T-helper 1 cell treated with Interleukin-12 subunit alpha and Interleukin-12 subunit beta and Interleukin-4 antibody, amounts not matched to agents 30 ng/mL and 1 ng/mL, for 36 hours (primary cell): ENCODE data around the gene IRF9. TPM values are rescaled to one million over a fixed set of nuclear protein-coding genes. Genes with fewer than 3 reads are reported as not detected.
"Not testable (repeated sequence)": the region's sequence is repeated elsewhere in the genome, so short reads cannot be mapped to it uniquely, and the experiment has no call there.

Source experiments
- intact Hi-C: fragments of 100-400 bp; cut with micrococcal nuclease; formaldehyde crosslinking; loops from one replicate; pipeline ENCODE4 v1.15.1; 2024
- total RNA-seq: library from RNA; stranded (reverse); gene quantifications from 2 replicates; pipeline ENCODE4 v1.2.3, GENCODE V29; 2022

IRF9 gene
- total RNA-seq, 1 donor from 2014 or later, result 304 TPM

DNA sequence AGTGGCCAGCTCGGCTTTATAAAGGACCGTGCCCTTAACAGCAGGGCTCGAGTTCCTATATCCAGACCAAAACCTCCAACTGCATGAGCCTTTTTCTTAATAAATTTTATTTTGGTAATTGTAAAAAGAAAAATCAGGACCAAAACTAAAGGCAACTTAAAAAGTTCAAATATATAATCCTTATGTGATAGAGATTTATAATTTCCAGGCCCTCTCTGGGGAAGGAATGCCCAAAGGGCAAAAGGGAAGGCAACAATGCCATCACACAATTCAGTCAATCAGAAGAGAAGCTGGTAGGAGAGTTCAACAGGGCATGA lies 28.0 kb downstream of the IRF9 start:
- intact Hi-C loops, result no loop called here

- intact Hi-C loops, result no loop called here
Observed at GRCh38 chr14:24189460-24189859, 28.4 kb downstream of the IRF9 start.

GRCh38 chr14:24190416-24190815 lies 29.4 kb downstream of the IRF9 start:
- intact Hi-C loops, result no loop called here

DNA sequence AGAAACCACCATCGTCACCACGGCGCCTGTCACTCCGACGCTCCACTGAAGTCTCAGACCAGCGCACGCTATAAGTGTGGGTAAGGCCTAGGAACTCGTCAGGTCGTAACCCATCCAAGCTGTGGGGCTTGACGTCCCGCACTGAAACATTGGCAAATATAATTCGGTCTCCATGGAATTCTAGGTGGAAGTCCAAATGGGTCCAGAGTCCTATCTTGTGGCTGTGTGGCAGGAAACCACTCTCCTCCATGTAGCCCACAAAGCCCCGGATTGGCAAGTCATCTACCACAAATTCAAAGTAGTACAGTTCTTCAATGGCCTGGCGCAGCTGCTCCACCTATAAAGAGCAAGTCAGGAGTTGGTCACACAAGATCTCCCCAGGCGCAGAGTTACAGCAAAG lies 31.9 kb downstream of the IRF9 start:
- intact Hi-C loops, result no loop called here

DNA sequence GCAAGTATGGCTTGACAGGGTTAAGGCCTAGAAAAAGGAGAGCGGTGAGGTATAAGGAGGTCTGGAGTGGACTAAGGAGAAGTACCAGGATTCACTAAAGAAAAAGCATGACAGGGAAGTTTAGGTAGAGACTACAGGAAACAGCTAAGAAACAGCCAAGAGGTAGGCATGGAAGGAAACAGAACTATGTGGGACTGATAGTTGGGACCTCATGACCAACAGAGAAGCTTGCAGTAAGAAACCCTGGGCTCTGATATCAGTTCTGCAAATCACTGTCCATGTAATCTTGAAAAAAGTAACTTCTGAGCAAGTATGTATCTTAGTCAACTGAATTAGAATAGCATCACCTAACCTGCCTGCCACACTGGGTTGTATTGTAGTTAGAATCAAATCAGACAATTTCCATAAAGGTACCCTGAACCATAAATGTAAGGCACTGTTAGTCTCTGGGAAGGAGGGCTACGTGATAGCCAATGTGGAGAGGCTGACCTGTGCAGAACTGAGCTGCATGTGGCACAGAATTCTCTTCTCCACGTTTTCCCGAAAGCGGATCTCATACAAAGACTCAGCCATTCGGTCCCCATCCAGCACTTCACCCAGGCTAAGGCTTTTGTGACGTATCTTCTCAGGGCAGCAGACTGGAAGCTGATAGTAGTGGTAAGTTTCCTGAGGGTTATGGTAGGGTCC lies 33.3 kb downstream of the IRF9 start:
- intact Hi-C loops, result loop anchor here (1.0 kb wide), 1 partner anchor 77 kb away; the partner anchor contains the start of gene RABGGTA

- intact Hi-C loops, result loop anchor here (1.0 to 5.0 kb wide), 11 partner anchors 18 to 643 kb away; partner anchors contain the start of genes CHMP4A, DCAF11, DHRS1 and EMC9
Observed at GRCh38 chr14:24194873-24195185, 33.8 kb downstream of the IRF9 start.

GRCh38 chr14:24195186-24196070 lies 34.4 kb downstream of the IRF9 start, which contains the start of gene TM9SF1:
TSS of gene TM9SF1 (minus strand) at chr14:24195441. CDS start at chr14:24195019, 422 bp downstream.
- intact Hi-C loops, result loop anchor here (1.0 to 5.0 kb wide), 10 partner anchors 18 to 643 kb away; partner anchors contain the start of genes CHMP4A, DCAF11, DHRS1 and EMC9

DNA sequence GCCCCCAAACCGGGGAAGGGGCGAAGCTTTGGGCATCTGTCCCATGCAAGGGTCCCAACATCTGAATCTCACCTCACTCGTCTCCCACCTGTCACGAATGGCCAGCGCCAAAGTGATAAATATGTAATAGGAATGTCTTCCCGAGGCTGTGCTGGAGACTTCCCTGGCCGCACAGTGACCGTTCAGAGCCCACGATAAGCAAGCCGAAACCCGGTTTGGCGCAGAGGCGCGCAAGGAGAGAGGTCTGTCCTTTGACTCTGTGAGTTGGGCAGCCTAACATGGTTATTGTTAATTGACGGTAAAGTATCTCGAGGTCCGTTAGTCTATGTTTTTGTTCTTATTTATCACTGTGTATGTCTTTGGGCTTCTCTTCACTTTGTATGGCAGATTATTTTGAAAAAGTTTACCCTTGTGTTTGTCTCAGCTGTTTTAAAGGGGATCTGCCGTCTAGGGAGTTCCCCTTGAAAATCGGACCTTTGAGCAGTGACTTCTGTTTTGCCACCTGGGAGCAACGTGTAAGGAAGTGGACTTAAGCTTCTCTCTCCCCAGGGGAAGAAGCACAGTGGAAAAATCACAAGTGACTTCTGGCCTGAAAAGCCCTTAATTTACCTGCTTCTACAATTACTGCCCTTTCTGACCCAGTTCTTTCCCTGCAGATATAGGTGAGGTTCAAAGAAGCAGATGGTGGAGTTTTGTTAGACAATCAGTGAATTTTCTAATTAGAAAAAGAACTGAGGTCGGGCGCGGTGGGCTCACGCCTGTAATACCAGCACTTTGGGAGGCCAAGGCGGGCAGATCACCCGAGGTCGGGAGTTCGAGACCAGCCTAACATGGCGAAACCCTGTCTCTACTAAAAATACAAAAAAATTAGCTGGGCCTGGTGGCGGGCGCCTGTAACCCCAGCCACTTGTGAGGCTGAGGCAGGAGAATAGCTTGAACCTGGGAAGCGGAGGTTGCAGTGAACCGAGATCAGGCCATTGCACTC lies 35.3 kb downstream of the IRF9 start:
- intact Hi-C loops, result loop anchor here (5.0 kb wide), 1 partner anchor 644 kb away; the partner anchor contains the start of gene ZFHX2

DNA sequence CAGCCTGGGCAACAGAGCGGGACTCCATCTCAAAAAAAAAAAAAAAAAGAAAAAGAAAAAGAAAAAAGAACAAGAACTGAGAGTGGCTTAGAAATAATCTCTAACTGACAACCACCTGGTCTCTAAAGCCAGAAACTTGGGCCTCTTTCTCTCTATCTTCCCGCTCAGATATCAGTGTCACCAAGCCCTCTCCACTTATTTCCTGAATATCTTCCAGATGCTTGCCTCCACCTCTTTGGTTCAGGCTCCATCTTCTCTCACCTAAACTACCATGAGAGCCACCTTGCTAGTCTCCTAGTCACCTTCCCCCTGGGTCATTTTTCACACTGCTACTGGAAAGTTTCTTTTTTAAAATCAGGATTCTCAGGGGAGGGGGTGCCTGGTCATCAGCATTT lies 36.0 kb downstream of the IRF9 start:
- intact Hi-C loops, result loop anchor here (5.0 kb wide), 1 partner anchor 645 kb away; the partner anchor contains the start of gene ZFHX2

DNA sequence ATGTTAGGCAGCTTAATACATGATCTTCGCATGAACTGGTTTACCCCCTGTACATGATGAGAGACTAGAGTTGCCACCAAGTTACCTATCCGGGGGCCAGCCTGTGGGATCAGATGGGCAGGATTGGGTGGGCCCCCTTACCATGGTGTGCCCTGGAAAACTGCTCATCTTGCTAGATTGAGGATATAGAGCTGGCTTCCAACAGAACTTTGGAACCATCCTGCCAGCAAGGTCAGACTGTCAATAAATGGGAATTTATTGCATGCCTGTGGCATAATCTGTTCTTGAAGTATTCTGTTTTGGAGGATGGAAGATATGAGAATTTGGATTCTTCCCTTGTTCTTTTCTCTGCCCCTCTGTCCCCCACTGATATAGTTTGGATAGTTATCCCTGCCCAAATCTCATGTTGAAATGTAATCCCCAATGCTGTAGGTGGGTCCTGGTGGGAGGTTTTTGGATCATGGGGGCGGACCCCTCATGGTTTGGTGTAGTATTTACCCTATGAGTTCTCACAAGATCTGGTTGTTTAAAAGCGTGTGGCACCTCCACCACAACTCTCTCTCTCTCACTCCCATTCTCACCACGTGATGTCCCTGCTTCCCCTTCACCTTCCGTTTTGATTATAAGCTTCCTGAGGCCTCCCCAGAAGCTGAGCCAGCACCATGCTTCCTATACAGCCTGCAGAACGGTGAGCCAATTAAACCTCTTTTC lies 37.9 kb downstream of the IRF9 start:
- intact Hi-C loops, result loop anchor here (5.0 kb wide), 1 partner anchor 647 kb away; the partner anchor contains the start of gene ZFHX2

DNA sequence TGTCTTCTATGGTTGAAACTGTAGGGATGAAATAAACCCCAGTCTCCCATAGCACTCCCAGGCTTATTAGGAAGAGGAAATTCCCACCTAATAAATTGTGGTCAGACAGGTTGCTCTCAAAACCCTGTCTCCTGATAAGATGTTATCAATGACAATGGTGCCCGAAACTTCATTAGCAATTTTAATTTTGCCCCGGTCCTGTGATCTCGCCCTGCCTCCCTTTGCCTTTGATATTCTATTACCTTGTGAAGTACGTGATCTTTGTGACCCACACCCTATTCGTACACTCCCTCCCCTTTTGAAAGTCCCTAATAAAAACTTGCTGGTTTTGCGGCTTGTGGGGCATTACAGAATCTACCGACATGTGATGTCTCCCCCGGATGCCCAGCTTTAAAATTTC lies 41.5 kb downstream of the IRF9 start:
- intact Hi-C loops, result not testable (repeated sequence)

GRCh38 chr14:24203249-24203886 lies 42.3 kb downstream of the IRF9 start:
- intact Hi-C loops, result not testable (repeated sequence)

DNA sequence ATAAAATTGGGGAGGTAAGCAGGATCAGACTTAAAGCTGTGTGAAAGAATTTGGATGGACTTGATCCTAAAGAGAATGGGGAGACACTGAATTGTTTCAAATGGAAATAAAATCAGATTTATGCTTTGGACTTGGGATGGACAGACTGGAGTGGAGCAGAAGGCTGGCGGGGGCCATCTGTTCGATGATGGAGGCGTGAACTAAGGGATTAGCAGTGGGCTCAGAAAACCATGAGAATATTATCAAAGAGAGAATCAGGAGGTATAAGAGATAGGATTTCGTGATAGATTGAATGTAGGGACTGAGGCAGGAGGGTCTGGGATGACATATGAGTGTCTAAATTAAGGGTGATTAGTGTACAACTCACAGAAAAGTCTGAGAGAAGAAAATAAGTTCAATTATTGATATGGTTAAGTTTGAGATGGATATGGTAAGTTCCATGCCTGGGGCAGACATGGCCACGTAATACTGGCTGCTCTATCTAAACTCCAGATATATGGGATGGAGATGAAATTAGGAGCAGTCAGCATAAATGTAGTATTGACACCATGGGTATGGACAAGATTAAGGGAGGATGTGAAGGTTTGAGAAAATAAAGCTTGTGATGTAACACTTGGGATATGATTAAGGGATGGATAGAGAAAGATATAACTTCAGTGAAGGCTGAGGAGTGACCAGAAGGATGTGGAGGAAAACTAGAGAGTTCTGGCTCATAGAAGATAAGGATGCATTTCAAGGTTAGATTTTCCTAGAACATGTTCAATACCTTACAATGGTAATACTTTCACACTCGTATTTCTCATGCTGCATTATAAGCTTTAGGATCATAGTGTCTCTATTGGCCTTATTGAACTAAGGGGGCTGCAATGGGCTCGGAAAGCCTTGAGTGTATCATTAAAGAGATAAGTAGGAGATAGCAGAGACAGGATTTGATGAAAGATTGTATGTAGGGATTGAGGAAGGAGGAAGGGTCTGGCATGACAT lies 43.4 kb downstream of the IRF9 start:
- intact Hi-C loops, result no loop called here

DNA sequence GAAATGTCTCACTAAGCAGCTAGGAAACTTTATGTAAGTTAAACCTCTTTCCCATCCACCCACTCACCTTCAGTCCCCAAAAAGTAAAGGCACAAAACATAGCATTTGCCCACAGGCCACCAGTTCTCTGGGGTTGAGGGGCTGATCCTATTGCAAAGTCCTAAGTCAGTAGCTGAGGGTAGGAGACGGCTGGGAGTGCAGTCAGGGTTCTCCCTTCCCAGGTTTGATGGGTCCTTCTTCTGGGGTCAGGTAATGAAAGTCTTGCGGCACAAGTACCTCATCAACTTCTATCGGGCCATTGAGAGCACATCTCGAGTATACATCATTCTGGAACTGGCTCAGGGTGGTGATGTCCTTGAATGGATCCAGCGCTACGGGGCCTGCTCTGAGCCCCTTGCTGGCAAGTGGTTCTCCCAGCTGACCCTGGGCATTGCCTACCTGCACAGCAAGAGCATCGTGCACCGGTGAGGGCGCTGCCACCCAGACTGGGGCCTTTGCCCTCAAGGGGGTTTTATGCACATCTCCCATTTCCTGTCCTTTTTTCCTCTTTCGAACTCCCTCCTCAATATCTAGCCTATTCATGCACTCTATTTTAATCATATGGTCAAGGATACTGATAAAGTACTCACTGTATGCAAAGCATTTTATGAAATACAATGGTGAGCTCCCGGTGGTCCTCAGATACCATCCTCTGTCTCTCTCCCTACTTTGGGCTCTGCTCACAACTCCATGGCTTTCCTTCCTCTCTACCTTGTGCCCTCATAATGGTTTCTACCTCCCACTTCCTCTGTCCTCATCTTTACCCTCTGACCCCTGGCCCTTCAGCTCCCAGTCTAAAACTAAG lies 45.4 kb downstream of the IRF9 start:
- intact Hi-C loops, result no loop called here

DNA sequence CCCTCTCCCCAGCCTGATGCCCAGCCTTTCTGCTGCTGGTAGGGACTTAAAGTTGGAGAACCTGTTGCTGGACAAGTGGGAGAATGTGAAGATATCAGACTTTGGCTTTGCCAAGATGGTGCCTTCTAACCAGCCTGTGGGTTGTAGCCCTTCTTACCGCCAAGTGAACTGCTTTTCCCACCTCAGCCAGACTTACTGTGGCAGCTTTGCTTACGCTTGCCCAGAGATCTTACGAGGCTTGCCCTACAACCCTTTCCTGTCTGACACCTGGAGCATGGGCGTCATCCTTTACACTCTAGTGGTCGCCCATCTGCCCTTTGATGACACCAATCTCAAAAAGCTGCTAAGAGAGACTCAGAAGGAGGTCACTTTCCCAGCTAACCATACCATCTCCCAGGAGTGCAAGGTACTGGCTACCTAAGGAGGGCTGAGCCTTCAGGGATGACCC lies 46.1 kb downstream of the IRF9 start:
- intact Hi-C loops, result no loop called here

DNA sequence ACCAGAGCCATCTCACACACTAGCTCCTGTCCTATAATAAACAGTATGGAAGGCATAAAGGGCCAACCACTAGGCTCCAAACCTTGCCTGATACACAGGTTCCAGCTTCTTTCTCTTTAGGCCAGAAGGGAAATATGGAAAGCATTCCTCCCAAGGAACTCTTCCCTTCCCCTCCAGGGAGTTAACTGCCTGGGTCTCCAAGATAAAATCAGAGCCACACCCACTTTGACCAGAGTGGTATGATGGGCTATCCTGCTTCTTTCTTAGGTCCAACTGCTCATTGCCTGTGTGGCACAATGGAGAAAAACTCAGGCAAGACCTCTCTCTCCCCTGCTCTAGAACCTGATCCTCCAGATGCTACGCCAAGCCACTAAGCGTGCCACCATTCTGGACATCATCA lies 46.6 kb downstream of the IRF9 start:
- intact Hi-C loops, result no loop called here

DNA sequence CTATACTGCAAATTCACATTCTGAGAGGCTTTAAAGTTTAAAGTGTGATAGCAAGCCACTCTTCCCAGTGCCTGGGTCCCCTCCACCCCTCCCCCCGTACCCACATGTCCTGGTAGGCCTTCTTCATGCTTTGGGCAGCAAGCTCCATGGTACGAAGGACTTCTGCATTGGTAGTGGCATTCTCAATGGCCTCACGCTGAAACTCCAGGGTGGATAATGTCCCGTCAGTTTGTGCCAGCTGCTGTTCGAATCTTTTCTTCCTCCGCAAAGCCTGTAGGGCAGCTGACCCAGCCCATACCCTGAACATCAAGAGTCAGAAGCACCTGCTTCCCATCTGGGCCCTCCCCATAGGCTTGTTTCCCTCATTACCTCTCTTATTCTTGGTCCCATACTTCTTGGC lies 50.2 kb downstream of the IRF9 start:
- intact Hi-C loops, result loop anchor here (5.0 to 10.0 kb wide), 2 partner anchors 463 to 889 kb away; partner anchors contain the start of gene PABPN1
